SK-N-SH (cell line): Measurements from ENCODE around the gene TRAK1.

Source experiments
- CTCF ChIP-seq: fragments of 200-600 bp; sonication (generic); IDR thresholded peaks from 2 replicates; pipeline ENCODE4 v1.6.1; 2017; ENCODE audit warnings: antibody characterized with exemption, mild to moderate bottlenecking, moderate library complexity
- GABPA ChIP-seq: IDR thresholded peaks from 2 replicates; pipeline ENCODE4 v1.4.0; 2012; ENCODE audit warnings: low read depth, mild to moderate bottlenecking
- MAX ChIP-seq: IDR thresholded peaks from 2 replicates; pipeline ENCODE4 v1.4.0; 2012; ENCODE audit warnings: low read depth
- POLR2AphosphoS5 ChIP-seq: IDR thresholded peaks from 2 replicates; pipeline ENCODE4 v1.6.1; 2012; ENCODE audit warnings: low read depth, low read length
- RCOR1 ChIP-seq: fragments of 150-350 bp; IDR thresholded peaks from 2 replicates; pipeline ENCODE4 v1.6.1; 2017; ENCODE audit warnings: antibody characterized with exemption, low read length
- USF2 ChIP-seq: fragments of 150-350 bp; IDR thresholded peaks from 2 replicates; pipeline ENCODE4 v1.6.1; 2017; ENCODE audit warnings: antibody characterized with exemption, low read length, low read depth, borderline replicate concordance

GRCh38 chr3:42110631-42111030, 19.5 kb downstream of the TRAK1 start:
- TF ChIP-seq CTCF (no peak), MAX (no peak), GABPA (no peak), RCOR1 (no peak), POLR2AphosphoS5 (no peak), USF2 (no peak)
